GM23338 (cell line): ENCODE measurements around the gene COL4A3. TPM values are rescaled to one million over a fixed set of nuclear protein-coding genes. Genes with fewer than 3 reads are reported as not detected.

ENCODE experiments used
- ATAC-seq: fragments of 200-7000 bp; cut with Tn5 transposase; 3 replicates; pipeline ENCODE4 v1.9.1; 2020
- DNase-seq: peaks from one replicate; pipeline ENCODE4 v3.0.0-alpha.2; 2015; ENCODE audit warnings: low spot score
- H2AFZ ChIP-seq: fragments of 200-600 bp; sonication (generic); 2 replicates; pipeline ENCODE4 v1.8.0; 2016; ENCODE audit warnings: antibody characterized with exemption, mild to moderate bottlenecking, moderate library complexity
- H3F3A ChIP-seq: fragments of 200-600 bp; sonication (generic); replicated peaks from 2 replicates; pipeline ENCODE4 v1.8.0; 2017; ENCODE audit warnings: antibody characterized with exemption, mixed run types, low read depth
- H3K27ac ChIP-seq: fragments of 200-600 bp; sonication (generic); 2 replicates; pipeline ENCODE4 v1.6.1; 2016; ENCODE audit warnings: low read depth
- H3K27me3 ChIP-seq: fragments of 200-600 bp; sonication (generic); 2 replicates; pipeline ENCODE4 v1.8.0; 2016; ENCODE audit warnings: mild to moderate bottlenecking, mixed run types, moderate library complexity; ENCODE audit not compliant: insufficient read depth
- H3K36me3 ChIP-seq: fragments of 200-600 bp; sonication (generic); 2 replicates; pipeline ENCODE4 v1.8.0; 2016; ENCODE audit warnings: mild to moderate bottlenecking; ENCODE audit not compliant: insufficient read depth
- H3K4me1 ChIP-seq: fragments of 200-600 bp; sonication (generic); 2 replicates; pipeline ENCODE4 v1.8.0; 2016; ENCODE audit warnings: mild to moderate bottlenecking, moderate library complexity; ENCODE audit not compliant: insufficient read depth
- H3K4me2 ChIP-seq: fragments of 200-600 bp; sonication (generic); 2 replicates; pipeline ENCODE4 v1.7.1; 2017; ENCODE audit warnings: mixed run types
- H3K4me3 ChIP-seq: fragments of 200-600 bp; sonication (generic); 2 replicates; pipeline ENCODE4 v1.6.1; 2016; ENCODE audit warnings: mixed run types
- H3K79me2 ChIP-seq: fragments of 200-600 bp; sonication (generic); replicated peaks from 2 replicates; pipeline ENCODE4 v1.8.0; 2017; ENCODE audit warnings: mild to moderate bottlenecking; ENCODE audit not compliant: insufficient read depth
- H3K9me2 ChIP-seq: fragments of 200-600 bp; sonication (generic); 2 replicates; pipeline ENCODE4 v1.8.0; 2017; ENCODE audit not compliant: insufficient read depth
- H4K20me1 ChIP-seq: fragments of 200-600 bp; sonication (generic); replicated peaks from 2 replicates; pipeline ENCODE4 v1.8.0; 2017; ENCODE audit warnings: mild to moderate bottlenecking; ENCODE audit not compliant: insufficient read depth
- H3K27ac Mint-ChIP-seq: 2 replicates; pipeline ENCODE4 v1.8.0; 2020; ENCODE audit warnings: inconsistent platforms, mild to moderate bottlenecking, moderate library complexity, mixed read lengths
- H3K27me3 Mint-ChIP-seq: 3 replicates; pipeline ENCODE4 v1.8.0; 2022; ENCODE audit warnings: low read depth, mild to moderate bottlenecking, moderate library complexity, mixed read lengths, inconsistent platforms; ENCODE audit not compliant: insufficient read depth, poor library complexity
- H3K36me3 Mint-ChIP-seq: 3 replicates; pipeline ENCODE4 v1.8.0; 2021; ENCODE audit warnings: low read depth, mild to moderate bottlenecking, inconsistent platforms, moderate library complexity, mixed read lengths
- H3K4me1 Mint-ChIP-seq: 3 replicates; pipeline ENCODE4 v1.8.0; 2020; ENCODE audit warnings: mild to moderate bottlenecking, inconsistent platforms, mixed read lengths
- H3K4me3 Mint-ChIP-seq: 3 replicates; pipeline ENCODE4 v1.8.0; 2021; ENCODE audit warnings: moderate library complexity, mild to moderate bottlenecking, inconsistent platforms, mixed read lengths
- H3K9me3 Mint-ChIP-seq: 3 replicates; pipeline ENCODE4 v1.8.0; 2020; ENCODE audit warnings: moderate library complexity, mild to moderate bottlenecking, inconsistent platforms, mixed read lengths
- CREB1 ChIP-seq: fragments of 250-450 bp; sonication (Bioruptor Pico); IDR thresholded peaks from 2 replicates; pipeline ENCODE4 v1.5.0; 2020; ENCODE audit warnings: low read depth, mild to moderate bottlenecking, moderate library complexity
- EZH2 ChIP-seq: fragments of 200-600 bp; sonication (generic); IDR thresholded peaks from one replicate; pipeline ENCODE4 v1.8.0; 2017; ENCODE audit warnings: antibody characterized with exemption, mild to moderate bottlenecking, low read depth; ENCODE audit not compliant: unreplicated experiment
- EZH2phosphoT487 ChIP-seq: fragments of 200-600 bp; sonication (generic); IDR thresholded peaks from one replicate; pipeline ENCODE4 v1.8.1; 2018; ENCODE audit warnings: antibody characterized with exemption; ENCODE audit not compliant: unreplicated experiment
- JUNB ChIP-seq: IDR thresholded peaks from one replicate; pipeline ENCODE4 v1.6.1; 2016; ENCODE audit warnings: antibody characterized with exemption; ENCODE audit not compliant: unreplicated experiment
- NANOG ChIP-seq: IDR thresholded peaks from 2 replicates; pipeline ENCODE4 v1.6.1; 2016; ENCODE audit warnings: antibody characterized with exemption, borderline replicate concordance
- POLR2AphosphoS5 ChIP-seq: IDR thresholded peaks from 2 replicates; pipeline ENCODE4 v1.6.1; 2016; ENCODE audit warnings: antibody characterized with exemption, low read depth
- STAT1 ChIP-seq: IDR thresholded peaks from one replicate; pipeline ENCODE4 v1.6.1; 2016; ENCODE audit warnings: antibody characterized with exemption; ENCODE audit not compliant: unreplicated experiment
- ZNF114 ChIP-seq: fragments of 250-450 bp; sonication (Bioruptor Pico); IDR thresholded peaks from 2 replicates; pipeline ENCODE4 v1.5.0; 2020; ENCODE audit warnings: mild to moderate bottlenecking, moderate library complexity
- ZNF331 ChIP-seq: fragments of 250-450 bp; sonication (Bioruptor Pico); IDR thresholded peaks from 2 replicates; pipeline ENCODE4 v1.5.0; 2020; ENCODE audit warnings: low read depth, mild to moderate bottlenecking, moderate library complexity
- polyA plus RNA-seq: library from polyadenylated mRNA; unstranded; fragments of >200 nt; fragmentation: Nextera tagmentation; extraction: Ambion mirVana; gene quantifications from 2 replicates; pipeline ENCODE4 v1.2.1, GENCODE V29; 2016
- total RNA-seq: library from RNA; depleted of rRNA; stranded (reverse); fragments of >200 nt; shearing (Covaris generic); gene quantifications from 2 replicates; pipeline ENCODE4 v1.2.3, GENCODE V29; 2014
- TF ChIP-seq, protein P1 (sequence below): fragments of 250-450 bp; sonication (Bioruptor Pico); IDR thresholded peaks from 2 replicates; pipeline ENCODE4 v1.5.0; 2020; ENCODE audit warnings: mild to moderate bottlenecking, moderate library complexity
- TF ChIP-seq, protein P2 (sequence below): IDR thresholded peaks from 2 replicates; pipeline ENCODE4 v1.6.1; 2016; ENCODE audit warnings: antibody characterized with exemption
- TF ChIP-seq, protein P3 (sequence below): IDR thresholded peaks from one replicate; pipeline ENCODE4 v1.6.1; 2018; ENCODE audit warnings: antibody characterized with exemption; ENCODE audit not compliant: unreplicated experiment
- TF ChIP-seq, protein P4 (sequence below), 2 experiments: fragments of 200-600 bp in 1 of 2; sonication (generic) in 1 of 2; conservative IDR thresholded peaks; 2 replicates each; pipeline versions ENCODE4 v1.5.1 to v1.6.1; 2016 to 2017; ENCODE audit warnings: antibody characterized with exemption in 2 of 2, low read depth in 2 of 2, mild to moderate bottlenecking in 2 of 2, moderate library complexity in 1 of 2

COL4A3 gene
- total and polyA plus RNA-seq, 2 experiments from 2014 or later, result 1.1 to 3.5 TPM

DNA sequence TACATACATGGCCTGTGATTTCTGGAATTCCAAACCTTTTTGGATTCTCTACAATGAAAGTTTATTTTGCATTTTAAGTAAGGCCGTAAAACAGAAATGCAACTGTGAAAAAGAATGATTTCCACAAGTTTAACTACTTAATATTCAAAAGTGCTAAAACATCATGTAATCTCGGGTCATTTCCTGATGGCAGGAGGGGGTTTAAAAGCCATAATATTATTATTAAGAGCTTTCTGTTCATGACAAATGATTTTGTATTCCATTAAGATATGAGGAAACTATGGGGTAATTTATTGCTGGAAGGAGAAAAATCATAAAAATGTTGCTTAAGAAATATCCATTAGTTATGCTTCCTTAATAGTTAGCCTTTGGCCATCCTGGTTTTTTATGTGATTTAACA lies 65.7 kb downstream of the COL4A3 start:
- DNase-seq, result no peak
- Histone ChIP-seq H3K36me3 (no peaks in the 10 kb centered on the region), H3K4me1 (peaks cover 9% of the 10 kb centered on the region; the same call in 1 of the 2 replicates), H3K27me3 (no peaks in the 10 kb centered on the region), H3K9me2 (no peaks in the 10 kb centered on the region), H3K4me2 (no peak overlapping the region), H3K27ac (no peak overlapping the region), H2AFZ (no peak overlapping the region), H4K20me1 (no peaks in the 10 kb centered on the region), H3K4me3 (no peak overlapping the region), H3K79me2 (no peaks in the 10 kb centered on the region), H3F3A (no peaks in the 10 kb centered on the region)
- Mint-ChIP-seq H3K4me3 (no peak overlapping the region), H3K27me3 (no peaks in the 10 kb centered on the region), H3K27ac (no peak overlapping the region), H3K36me3 (no peaks in the 10 kb centered on the region), H3K9me3 (no peaks in the 10 kb centered on the region; the same call in 2 of the 3 replicates), H3K4me1 (peaks cover 5% of the 10 kb centered on the region; the same call in 1 of the 3 replicates)
- TF ChIP-seq NANOG, result no peak
- no peak for TF ChIP-seq STAT1
- TF ChIP-seq EZH2phosphoT487, result no peak
- no peak for TF ChIP-seq JUNB
- no peak for TF ChIP-seq ZNF114 (CRISPR knock-in tag)
- TF ChIP-seq, protein P1, sequence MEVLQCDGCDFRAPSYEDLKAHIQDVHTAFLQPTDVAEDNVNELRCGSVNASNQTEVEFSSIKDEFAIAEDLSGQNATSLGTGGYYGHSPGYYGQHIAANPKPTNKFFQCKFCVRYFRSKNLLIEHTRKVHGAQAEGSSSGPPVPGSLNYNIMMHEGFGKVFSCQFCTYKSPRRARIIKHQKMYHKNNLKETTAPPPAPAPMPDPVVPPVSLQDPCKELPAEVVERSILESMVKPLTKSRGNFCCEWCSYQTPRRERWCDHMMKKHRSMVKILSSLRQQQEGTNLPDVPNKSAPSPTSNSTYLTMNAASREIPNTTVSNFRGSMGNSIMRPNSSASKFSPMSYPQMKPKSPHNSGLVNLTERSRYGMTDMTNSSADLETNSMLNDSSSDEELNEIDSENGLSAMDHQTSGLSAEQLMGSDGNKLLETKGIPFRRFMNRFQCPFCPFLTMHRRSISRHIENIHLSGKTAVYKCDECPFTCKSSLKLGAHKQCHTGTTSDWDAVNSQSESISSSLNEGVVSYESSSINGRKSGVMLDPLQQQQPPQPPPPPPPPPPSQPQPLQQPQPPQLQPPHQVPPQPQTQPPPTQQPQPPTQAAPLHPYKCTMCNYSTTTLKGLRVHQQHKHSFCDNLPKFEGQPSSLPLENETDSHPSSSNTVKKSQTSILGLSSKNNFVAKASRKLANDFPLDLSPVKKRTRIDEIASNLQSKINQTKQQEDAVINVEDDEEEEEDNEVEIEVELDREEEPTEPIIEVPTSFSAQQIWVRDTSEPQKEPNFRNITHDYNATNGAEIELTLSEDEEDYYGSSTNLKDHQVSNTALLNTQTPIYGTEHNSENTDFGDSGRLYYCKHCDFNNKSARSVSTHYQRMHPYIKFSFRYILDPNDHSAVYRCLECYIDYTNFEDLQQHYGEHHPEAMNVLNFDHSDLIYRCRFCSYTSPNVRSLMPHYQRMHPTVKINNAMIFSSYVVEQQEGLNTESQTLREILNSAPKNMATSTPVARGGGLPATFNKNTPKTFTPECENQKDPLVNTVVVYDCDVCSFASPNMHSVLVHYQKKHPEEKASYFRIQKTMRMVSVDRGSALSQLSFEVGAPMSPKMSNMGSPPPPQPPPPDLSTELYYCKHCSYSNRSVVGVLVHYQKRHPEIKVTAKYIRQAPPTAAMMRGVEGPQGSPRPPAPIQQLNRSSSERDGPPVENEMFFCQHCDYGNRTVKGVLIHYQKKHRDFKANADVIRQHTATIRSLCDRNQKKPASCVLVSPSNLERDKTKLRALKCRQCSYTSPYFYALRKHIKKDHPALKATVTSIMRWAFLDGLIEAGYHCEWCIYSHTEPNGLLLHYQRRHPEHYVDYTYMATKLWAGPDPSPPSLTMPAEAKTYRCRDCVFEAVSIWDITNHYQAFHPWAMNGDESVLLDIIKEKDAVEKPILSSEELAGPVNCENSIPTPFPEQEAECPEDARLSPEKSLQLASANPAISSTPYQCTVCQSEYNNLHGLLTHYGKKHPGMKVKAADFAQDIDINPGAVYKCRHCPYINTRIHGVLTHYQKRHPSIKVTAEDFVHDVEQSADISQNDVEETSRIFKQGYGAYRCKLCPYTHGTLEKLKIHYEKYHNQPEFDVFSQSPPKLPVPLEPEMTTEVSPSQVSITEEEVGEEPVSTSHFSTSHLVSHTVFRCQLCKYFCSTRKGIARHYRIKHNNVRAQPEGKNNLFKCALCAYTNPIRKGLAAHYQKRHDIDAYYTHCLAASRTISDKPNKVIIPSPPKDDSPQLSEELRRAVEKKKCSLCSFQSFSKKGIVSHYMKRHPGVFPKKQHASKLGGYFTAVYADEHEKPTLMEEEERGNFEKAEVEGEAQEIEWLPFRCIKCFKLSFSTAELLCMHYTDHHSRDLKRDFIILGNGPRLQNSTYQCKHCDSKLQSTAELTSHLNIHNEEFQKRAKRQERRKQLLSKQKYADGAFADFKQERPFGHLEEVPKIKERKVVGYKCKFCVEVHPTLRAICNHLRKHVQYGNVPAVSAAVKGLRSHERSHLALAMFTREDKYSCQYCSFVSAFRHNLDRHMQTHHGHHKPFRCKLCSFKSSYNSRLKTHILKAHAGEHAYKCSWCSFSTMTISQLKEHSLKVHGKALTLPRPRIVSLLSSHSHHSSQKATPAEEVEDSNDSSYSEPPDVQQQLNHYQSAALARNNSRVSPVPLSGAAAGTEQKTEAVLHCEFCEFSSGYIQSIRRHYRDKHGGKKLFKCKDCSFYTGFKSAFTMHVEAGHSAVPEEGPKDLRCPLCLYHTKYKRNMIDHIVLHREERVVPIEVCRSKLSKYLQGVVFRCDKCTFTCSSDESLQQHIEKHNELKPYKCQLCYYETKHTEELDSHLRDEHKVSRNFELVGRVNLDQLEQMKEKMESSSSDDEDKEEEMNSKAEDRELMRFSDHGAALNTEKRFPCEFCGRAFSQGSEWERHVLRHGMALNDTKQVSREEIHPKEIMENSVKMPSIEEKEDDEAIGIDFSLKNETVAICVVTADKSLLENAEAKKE, result no peak
- TF ChIP-seq POLR2AphosphoS5, result no peak
- no peak for TF ChIP-seq ZNF331 (CRISPR knock-in tag)
- TF ChIP-seq, protein P2, sequence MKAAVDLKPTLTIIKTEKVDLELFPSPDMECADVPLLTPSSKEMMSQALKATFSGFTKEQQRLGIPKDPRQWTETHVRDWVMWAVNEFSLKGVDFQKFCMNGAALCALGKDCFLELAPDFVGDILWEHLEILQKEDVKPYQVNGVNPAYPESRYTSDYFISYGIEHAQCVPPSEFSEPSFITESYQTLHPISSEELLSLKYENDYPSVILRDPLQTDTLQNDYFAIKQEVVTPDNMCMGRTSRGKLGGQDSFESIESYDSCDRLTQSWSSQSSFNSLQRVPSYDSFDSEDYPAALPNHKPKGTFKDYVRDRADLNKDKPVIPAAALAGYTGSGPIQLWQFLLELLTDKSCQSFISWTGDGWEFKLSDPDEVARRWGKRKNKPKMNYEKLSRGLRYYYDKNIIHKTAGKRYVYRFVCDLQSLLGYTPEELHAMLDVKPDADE, result no peak
- no peak for TF ChIP-seq EZH2
- TF ChIP-seq CREB1, result no peak
- TF ChIP-seq, protein P3, sequence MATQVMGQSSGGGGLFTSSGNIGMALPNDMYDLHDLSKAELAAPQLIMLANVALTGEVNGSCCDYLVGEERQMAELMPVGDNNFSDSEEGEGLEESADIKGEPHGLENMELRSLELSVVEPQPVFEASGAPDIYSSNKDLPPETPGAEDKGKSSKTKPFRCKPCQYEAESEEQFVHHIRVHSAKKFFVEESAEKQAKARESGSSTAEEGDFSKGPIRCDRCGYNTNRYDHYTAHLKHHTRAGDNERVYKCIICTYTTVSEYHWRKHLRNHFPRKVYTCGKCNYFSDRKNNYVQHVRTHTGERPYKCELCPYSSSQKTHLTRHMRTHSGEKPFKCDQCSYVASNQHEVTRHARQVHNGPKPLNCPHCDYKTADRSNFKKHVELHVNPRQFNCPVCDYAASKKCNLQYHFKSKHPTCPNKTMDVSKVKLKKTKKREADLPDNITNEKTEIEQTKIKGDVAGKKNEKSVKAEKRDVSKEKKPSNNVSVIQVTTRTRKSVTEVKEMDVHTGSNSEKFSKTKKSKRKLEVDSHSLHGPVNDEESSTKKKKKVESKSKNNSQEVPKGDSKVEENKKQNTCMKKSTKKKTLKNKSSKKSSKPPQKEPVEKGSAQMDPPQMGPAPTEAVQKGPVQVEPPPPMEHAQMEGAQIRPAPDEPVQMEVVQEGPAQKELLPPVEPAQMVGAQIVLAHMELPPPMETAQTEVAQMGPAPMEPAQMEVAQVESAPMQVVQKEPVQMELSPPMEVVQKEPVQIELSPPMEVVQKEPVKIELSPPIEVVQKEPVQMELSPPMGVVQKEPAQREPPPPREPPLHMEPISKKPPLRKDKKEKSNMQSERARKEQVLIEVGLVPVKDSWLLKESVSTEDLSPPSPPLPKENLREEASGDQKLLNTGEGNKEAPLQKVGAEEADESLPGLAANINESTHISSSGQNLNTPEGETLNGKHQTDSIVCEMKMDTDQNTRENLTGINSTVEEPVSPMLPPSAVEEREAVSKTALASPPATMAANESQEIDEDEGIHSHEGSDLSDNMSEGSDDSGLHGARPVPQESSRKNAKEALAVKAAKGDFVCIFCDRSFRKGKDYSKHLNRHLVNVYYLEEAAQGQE, result no peak
- TF ChIP-seq, protein P4, sequence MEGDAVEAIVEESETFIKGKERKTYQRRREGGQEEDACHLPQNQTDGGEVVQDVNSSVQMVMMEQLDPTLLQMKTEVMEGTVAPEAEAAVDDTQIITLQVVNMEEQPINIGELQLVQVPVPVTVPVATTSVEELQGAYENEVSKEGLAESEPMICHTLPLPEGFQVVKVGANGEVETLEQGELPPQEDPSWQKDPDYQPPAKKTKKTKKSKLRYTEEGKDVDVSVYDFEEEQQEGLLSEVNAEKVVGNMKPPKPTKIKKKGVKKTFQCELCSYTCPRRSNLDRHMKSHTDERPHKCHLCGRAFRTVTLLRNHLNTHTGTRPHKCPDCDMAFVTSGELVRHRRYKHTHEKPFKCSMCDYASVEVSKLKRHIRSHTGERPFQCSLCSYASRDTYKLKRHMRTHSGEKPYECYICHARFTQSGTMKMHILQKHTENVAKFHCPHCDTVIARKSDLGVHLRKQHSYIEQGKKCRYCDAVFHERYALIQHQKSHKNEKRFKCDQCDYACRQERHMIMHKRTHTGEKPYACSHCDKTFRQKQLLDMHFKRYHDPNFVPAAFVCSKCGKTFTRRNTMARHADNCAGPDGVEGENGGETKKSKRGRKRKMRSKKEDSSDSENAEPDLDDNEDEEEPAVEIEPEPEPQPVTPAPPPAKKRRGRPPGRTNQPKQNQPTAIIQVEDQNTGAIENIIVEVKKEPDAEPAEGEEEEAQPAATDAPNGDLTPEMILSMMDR (conservative IDR thresholded peaks at IDR 0.05; ENCODE audit: low read depth in 2 of 2), result no peak
- no peak for ATAC-seq
